PFSK-1 (cell line): Measurements from ENCODE around the gene GNAS.

Source experiments
- FOXP2 ChIP-seq: optimal IDR thresholded peaks from 2 replicates; pipeline ENCODE3; 2011; ENCODE audit warnings: borderline replicate concordance, control low read depth, inconsistent platforms; ENCODE audit not compliant: insufficient read depth; ENCODE audit errors: extremely low read length, extremely low read depth
- POLR2AphosphoS5 ChIP-seq: IDR thresholded peaks from 2 replicates; pipeline ENCODE4 v1.6.1; 2012; ENCODE audit warnings: low read depth, mild to moderate bottlenecking, control low read depth, low read length, moderate library complexity
- SIN3A ChIP-seq: IDR thresholded peaks from 2 replicates; pipeline ENCODE4 v1.6.1; 2012; ENCODE audit warnings: mild to moderate bottlenecking, low read length, moderate library complexity, borderline replicate concordance; ENCODE audit not compliant: insufficient read depth
- TAF1 ChIP-seq: IDR thresholded peaks from 2 replicates; pipeline ENCODE4 v1.6.1; 2012; ENCODE audit warnings: low read length, control low read depth, borderline replicate concordance; ENCODE audit not compliant: insufficient read depth
- TF ChIP-seq, protein P1 (sequence below), 2 experiments: IDR thresholded peaks; 2 replicates each; pipeline versions ENCODE4 v1.6.1 to v1.8.0; 2011 to 2012; ENCODE audit warnings: low read depth in 2 of 2, low read length in 2 of 2, control low read depth in 1 of 2, inconsistent platforms in 1 of 2, mild to moderate bottlenecking in 1 of 2, moderate library complexity in 1 of 2; ENCODE audit not compliant: insufficient read depth in 1 of 2

GNAS gene

DNA sequence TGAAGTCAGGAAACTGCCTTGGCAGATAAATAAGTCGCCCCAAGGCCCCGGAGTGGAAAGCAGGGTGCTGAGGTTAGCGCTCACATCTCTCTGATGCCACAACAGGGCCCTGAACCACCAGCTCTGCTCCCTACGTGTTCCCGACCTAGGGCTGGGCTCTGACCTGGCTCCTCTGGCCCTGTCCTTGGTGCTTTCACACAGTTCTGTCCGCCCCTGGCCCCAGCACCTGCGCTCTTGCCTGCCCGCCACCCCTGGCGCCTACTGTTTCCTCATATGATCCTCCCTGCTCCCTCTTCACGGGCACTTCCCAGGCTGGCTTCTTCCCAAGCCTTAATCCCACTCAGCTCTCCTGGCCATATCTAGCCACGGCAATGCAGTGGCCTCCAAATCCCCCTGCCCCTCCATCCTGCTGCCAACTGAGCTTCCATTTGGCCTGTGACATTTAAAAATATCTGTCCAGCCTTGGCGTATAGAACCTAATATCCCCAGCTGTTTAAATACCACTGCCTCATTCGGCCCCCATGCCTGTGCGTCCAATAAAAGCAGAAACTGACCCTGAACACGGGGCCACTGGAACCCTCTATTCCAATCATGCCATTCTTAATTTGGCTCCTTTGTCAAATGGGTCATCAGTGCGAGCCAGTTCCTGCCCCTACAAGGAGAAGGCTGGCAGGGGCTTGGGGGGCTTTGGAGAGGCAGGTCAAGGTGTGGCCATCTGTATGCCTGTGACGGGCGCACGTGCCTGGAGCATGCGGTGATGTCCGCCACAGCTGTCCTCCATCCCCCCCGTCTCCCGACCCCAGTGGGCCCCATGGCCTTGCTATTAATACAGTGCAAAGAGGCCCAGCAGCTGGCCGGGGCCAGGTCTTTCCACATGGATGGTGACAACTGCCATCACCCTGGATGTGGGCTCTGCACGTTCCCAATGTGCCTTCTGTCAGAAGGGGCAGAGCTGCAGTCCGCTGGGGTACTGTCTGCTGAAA is 29.5 kb upstream of the GNAS start:
- TF ChIP-seq POLR2AphosphoS5 = no peak
- TF ChIP-seq, protein P1, sequence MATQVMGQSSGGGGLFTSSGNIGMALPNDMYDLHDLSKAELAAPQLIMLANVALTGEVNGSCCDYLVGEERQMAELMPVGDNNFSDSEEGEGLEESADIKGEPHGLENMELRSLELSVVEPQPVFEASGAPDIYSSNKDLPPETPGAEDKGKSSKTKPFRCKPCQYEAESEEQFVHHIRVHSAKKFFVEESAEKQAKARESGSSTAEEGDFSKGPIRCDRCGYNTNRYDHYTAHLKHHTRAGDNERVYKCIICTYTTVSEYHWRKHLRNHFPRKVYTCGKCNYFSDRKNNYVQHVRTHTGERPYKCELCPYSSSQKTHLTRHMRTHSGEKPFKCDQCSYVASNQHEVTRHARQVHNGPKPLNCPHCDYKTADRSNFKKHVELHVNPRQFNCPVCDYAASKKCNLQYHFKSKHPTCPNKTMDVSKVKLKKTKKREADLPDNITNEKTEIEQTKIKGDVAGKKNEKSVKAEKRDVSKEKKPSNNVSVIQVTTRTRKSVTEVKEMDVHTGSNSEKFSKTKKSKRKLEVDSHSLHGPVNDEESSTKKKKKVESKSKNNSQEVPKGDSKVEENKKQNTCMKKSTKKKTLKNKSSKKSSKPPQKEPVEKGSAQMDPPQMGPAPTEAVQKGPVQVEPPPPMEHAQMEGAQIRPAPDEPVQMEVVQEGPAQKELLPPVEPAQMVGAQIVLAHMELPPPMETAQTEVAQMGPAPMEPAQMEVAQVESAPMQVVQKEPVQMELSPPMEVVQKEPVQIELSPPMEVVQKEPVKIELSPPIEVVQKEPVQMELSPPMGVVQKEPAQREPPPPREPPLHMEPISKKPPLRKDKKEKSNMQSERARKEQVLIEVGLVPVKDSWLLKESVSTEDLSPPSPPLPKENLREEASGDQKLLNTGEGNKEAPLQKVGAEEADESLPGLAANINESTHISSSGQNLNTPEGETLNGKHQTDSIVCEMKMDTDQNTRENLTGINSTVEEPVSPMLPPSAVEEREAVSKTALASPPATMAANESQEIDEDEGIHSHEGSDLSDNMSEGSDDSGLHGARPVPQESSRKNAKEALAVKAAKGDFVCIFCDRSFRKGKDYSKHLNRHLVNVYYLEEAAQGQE (IDR thresholded peaks at IDR 0.05; ENCODE audit: insufficient read depth in 1 of 2, low read depth in 2 of 2, low read length in 2 of 2) = no peak
- no peak for TF ChIP-seq TAF1
- TF ChIP-seq FOXP2 = no peak
- TF ChIP-seq SIN3A = no peak

DNA sequence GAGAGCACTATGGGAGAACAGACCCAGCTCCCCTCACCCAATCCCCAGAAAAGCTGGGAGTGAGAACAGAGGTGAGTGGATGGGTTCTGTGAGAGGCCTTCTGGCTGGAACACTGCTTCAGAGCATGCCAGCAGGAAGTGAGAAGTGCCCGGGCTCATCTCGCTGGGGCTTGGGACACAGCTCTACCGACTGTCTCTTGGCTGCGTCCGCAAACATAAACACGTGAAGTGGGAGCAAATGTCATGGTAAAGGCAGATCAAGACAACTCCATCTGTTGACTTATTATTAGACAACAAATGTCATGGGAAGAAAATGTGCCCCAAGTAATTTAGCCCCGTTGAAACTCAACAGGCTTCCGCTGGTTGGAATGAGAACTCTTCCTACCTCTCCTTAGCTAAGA is 27.7 kb upstream of the GNAS start:
- TF ChIP-seq, protein P1 (IDR thresholded peaks at IDR 0.05; ENCODE audit: insufficient read depth in 1 of 2, low read depth in 2 of 2, low read length in 2 of 2) = no peak
- TF ChIP-seq POLR2AphosphoS5 (no peak), FOXP2 (no peak)

DNA sequence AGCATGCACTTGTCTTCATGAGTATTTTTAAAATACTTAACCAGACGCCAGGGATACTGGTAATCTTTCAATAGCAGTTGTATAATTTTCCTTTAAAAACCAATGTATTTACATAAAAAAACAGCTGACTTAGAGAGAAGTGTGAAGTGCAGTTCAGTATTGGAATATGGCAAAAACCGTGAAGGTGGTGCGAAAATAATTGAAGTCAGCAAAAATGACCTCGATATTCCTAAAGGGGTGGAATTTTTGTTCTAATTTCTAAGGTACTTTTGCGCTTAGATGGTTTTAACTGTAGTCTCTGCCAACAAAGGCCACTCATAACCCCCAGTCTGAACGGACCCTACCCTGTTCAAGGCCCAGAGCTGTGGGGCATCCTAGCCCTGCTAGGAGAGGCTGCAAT is 27.1 kb upstream of the GNAS start:
- TF ChIP-seq TAF1 = no peak
- TF ChIP-seq SIN3A = no peak
- TF ChIP-seq FOXP2 = no peak
- TF ChIP-seq, protein P1 (IDR thresholded peaks at IDR 0.05; ENCODE audit: insufficient read depth in 1 of 2, low read depth in 2 of 2, low read length in 2 of 2) = no peak
- no peak for TF ChIP-seq POLR2AphosphoS5

DNA sequence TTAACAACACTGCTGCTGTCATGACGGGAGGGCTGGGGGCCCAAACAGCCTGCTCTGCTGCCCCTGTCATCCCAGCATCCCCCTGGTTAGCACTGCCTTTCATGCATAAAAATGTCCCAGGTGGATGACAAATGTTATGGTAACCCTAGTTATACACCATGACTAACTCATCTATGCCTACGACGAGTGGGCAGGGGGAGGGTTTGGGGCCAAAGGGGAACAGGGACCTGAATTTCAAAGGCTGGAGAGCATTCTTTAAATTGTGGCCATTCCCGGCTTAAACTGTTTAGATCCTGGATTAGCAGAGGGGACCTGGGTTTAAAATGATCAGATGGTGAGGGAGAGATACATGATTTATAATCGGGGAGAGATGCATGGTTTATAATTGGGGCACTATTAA is 26.2 kb upstream of the GNAS start:
- TF ChIP-seq SIN3A = no peak
- TF ChIP-seq TAF1 = no peak
- TF ChIP-seq, protein P1 (IDR thresholded peaks at IDR 0.05; ENCODE audit: insufficient read depth in 1 of 2, low read depth in 2 of 2, low read length in 2 of 2) = no peak
- no peak for TF ChIP-seq POLR2AphosphoS5
- no peak for TF ChIP-seq FOXP2
